GM13977 (cell line): ENCODE measurements around the gene NHS.

Source experiments
- DNase-seq: peaks from one replicate; pipeline ENCODE4 v3.0.0; 2012; ENCODE audit warnings: low spot score
- CTCF ChIP-seq: IDR thresholded peaks from 2 replicates; pipeline ENCODE4 v1.5.1; 2012; ENCODE audit warnings: mild to moderate bottlenecking, control low read depth; ENCODE audit not compliant: insufficient read depth; ENCODE audit errors: extremely low read depth, missing control alignments
- in situ Hi-C: fragments of 300-500 bp; cut with MboI; formaldehyde crosslinking; loops from one replicate; pipeline ENCODE4 v1.12.0; 2022; ENCODE audit warnings: low sequenced_read_pairs, low pct_unique_long_range_greater_than_20kb, mixed read lengths, inconsistent platforms; ENCODE audit not compliant: unreplicated experiment

The NHS gene

GRCh38 chrX:17525266-17525665 is 150.3 kb downstream of the NHS start:
- in situ Hi-C loops = no loop called here
- no peak for TF ChIP-seq CTCF
- DNase-seq = no peak

DNA sequence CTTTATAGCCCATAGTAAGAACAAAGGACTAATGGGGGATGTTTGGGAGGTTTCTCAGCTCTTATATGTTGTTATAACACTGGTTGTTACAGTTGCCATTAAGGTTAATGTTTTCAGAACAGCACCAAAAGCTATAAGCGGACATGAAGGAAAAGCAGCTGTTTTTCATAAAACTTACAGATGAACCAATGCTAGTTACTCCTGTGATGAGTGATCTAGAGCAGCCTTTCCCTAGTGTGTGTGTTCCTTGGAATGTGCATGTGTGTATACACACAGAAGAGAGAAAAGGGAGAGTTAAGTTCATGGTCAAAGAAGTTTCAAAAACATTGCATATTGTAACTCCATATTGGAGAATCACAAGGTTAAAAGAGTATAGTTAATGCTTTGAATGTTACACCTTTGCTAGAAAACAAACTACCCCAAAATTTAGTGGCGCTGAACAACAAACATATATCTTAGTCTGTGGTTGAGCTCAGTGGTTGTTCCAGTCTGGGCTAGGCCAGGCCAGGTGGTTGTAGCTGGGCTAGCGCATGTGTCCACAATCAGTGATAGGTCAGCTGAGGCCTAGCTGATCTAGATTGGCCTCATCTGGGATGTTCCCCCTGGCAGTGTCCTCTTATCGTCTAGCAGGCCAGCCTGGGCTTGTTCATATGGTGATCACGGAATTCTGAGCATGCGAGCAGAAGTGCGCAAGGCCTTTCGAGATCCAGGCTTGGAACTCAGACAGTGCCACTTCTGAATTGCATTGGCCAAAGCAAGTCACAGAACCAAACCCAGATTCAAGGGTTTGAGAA is 151.0 kb downstream of the NHS start:
- TF ChIP-seq CTCF = no peak
- DNase-seq = no peak
- in situ Hi-C loops = no loop called here

- in situ Hi-C loops = no loop called here
- no peak for DNase-seq
- no peak for TF ChIP-seq CTCF
Measured at GRCh38 chrX:17527135-17527701, 152.2 kb downstream of the NHS start.

- in situ Hi-C loops = no loop called here
- no peak for TF ChIP-seq CTCF
- no peak for DNase-seq
Measured at GRCh38 chrX:17527922-17528321, 152.9 kb downstream of the NHS start.

GRCh38 chrX:17529151-17529745 is 154.2 kb downstream of the NHS start:
- in situ Hi-C loops = no loop called here
- no peak for TF ChIP-seq CTCF
- DNase-seq = no peak

GRCh38 chrX:17531500-17531899 is 156.5 kb downstream of the NHS start:
- DNase-seq = no peak
- in situ Hi-C loops = no loop called here
- no peak for TF ChIP-seq CTCF
